GM12878 (cell line): Measurements from ENCODE around the gene TLE7. TPM values are rescaled to one million over a fixed set of nuclear protein-coding genes. Genes with fewer than 3 reads are reported as not detected.

Source experiments
- ATAC-seq: fragments of 200-7000 bp; cut with Tn5 transposase; 3 replicates; pipeline ENCODE4 v1.9.1; 2020; ENCODE audit warnings: mild to moderate bottlenecking, moderate library complexity
- BruUV-seq: library from RNA; stranded (reverse); fragments of 400-500 nt; replicated peaks from 2 replicates; lab custom pipeline; 2021; lab: Mats Ljungman, UMichigan
- CTCF ChIA-PET: fragments of 300-600 bp; sonication (Branson Sonifier 250); formaldehyde crosslinking; extraction: SDS; loops from one replicate; lab custom pipeline; 2021; ENCODE audit warnings: inconsistent platforms; lab: Yijun Ruan, JAX
- POLR2A ChIA-PET: fragments of 350-600 bp; formaldehyde crosslinking; extraction: SDS; loops from one replicate; lab custom pipeline; 2021; ENCODE audit warnings: inconsistent platforms; lab: Charles Lee
- RAD21 ChIA-PET: fragments of 300-600 bp; sonication (Branson Sonifier 250); formaldehyde crosslinking; loops from one replicate; lab custom pipeline; 2023; ENCODE audit warnings: antibody characterized with exemption; ENCODE audit not compliant: unreplicated experiment; lab: Charles Lee
- SMC1A ChIA-PET: fragments of 300-600 bp; sonication (Branson Sonifier 250); formaldehyde crosslinking; loops from one replicate; lab custom pipeline; 2023; ENCODE audit not compliant: unreplicated experiment, uncharacterized antibody; lab: Charles Lee
- DNase-seq: peaks from one replicate; pipeline ENCODE4 v3.0.0-alpha.2; 2011; ENCODE audit warnings: low read depth, low spot score
- FAIRE-seq: peaks from 3 replicates; lab custom pipeline; 2011; peaks lifted over from hg19 to GRCh38; lab: Jason Lieb, UNC
- H2AFZ ChIP-seq: 2 replicates; pipeline ENCODE4 v1.6.0; 2011; ENCODE audit warnings: low read depth, low read length, control low read depth; ENCODE audit not compliant: control insufficient read depth
- H3K27ac ChIP-seq: 2 replicates; pipeline ENCODE4 v1.5.1; 2011; ENCODE audit warnings: control low read depth; ENCODE audit not compliant: control insufficient read depth, insufficient read depth
- H3K27me3 ChIP-seq, 2 experiments: replicated peaks in 1 of 2; 2 replicates each; pipeline versions ENCODE4 v1.6.0 to v1.6.1; 2011; ENCODE audit warnings: low read length in 1 of 2; ENCODE audit not compliant: control insufficient read depth in 2 of 2, insufficient read depth in 2 of 2
- H3K36me3 ChIP-seq, 2 experiments: 2 replicates each; pipeline ENCODE4 v1.5.1; 2011; ENCODE audit warnings: low read length in 1 of 2; ENCODE audit not compliant: control insufficient read depth in 2 of 2, insufficient read depth in 2 of 2
- H3K4me1 ChIP-seq: 2 replicates; pipeline ENCODE4 v1.6.1; 2011; ENCODE audit warnings: mild to moderate bottlenecking, low read length, moderate library complexity, mixed read lengths; ENCODE audit not compliant: control insufficient read depth, insufficient read depth
- H3K4me2 ChIP-seq: 2 replicates; pipeline ENCODE4 v1.6.0; 2011; ENCODE audit warnings: control low read depth; ENCODE audit not compliant: control insufficient read depth, insufficient read depth
- H3K4me3 ChIP-seq: fragments of 200-600 bp; sonication (generic); 2 replicates; pipeline ENCODE4 v1.5.1; 2016
- H3K79me2 ChIP-seq: 2 replicates; pipeline ENCODE4 v1.6.0; 2011; ENCODE audit warnings: low read length; ENCODE audit not compliant: control insufficient read depth, insufficient read depth
- H3K9ac ChIP-seq: 2 replicates; pipeline ENCODE4 v1.8.0; 2011; ENCODE audit warnings: low read length, control low read depth, mixed read lengths; ENCODE audit not compliant: control insufficient read depth, insufficient read depth
- H3K9me3 ChIP-seq: replicated peaks from 3 replicates; pipeline ENCODE4 v1.5.1; 2011; ENCODE audit warnings: mild to moderate bottlenecking, low read length; ENCODE audit not compliant: control insufficient read depth, insufficient read depth
- H4K20me1 ChIP-seq: 2 replicates; pipeline ENCODE4 v1.6.0; 2011; ENCODE audit not compliant: control insufficient read depth, insufficient read depth
- ASH2L ChIP-seq: fragments of 300-600, 200-600 bp; sonication (generic); IDR thresholded peaks from 2 replicates; pipeline ENCODE4 v1.6.1; 2017; ENCODE audit warnings: low read depth, mild to moderate bottlenecking, borderline replicate concordance
- ATF7 ChIP-seq: fragments of 450-650 bp; IDR thresholded peaks from 2 replicates; pipeline ENCODE4 v1.6.1; 2016; ENCODE audit warnings: low read depth, mild to moderate bottlenecking
- CREB1 ChIP-seq: IDR thresholded peaks from 2 replicates; pipeline ENCODE4 v1.6.1; 2012; ENCODE audit warnings: low read depth, mild to moderate bottlenecking, inconsistent platforms
- FOXK2 ChIP-seq: fragments of 450-650 bp; IDR thresholded peaks from 2 replicates; pipeline ENCODE4 v1.6.1; 2017; ENCODE audit warnings: mild to moderate bottlenecking, moderate library complexity
- LARP7 ChIP-seq: fragments of 450-650 bp; IDR thresholded peaks from 2 replicates; pipeline ENCODE4 v1.6.1; 2017; ENCODE audit warnings: mild to moderate bottlenecking
- PML ChIP-seq: IDR thresholded peaks from 2 replicates; pipeline ENCODE4 v1.6.1; 2012; ENCODE audit warnings: low read length, inconsistent platforms
- RELA ChIP-seq: fragments of 450-650 bp; IDR thresholded peaks from 2 replicates; pipeline ENCODE4 v1.8.0; 2014; ENCODE audit warnings: borderline replicate concordance; ENCODE audit not compliant: partially characterized antibody
- SIN3A ChIP-seq: IDR thresholded peaks from 2 replicates; pipeline ENCODE4 v1.6.1; 2012; ENCODE audit warnings: low read depth, low read length, improper control_type of control experiment
- SMAD5 ChIP-seq: IDR thresholded peaks from 2 replicates; pipeline ENCODE4 v1.6.1; 2016; ENCODE audit warnings: antibody characterized with exemption, low read depth
- SMC3 ChIP-seq: IDR thresholded peaks from 2 replicates; pipeline ENCODE4 v1.6.1; 2011; ENCODE audit warnings: low read length, improper control_type of control experiment, borderline replicate concordance
- TAF1 ChIP-seq: IDR thresholded peaks from 2 replicates; pipeline ENCODE4 v1.6.1; 2011; ENCODE audit warnings: mild to moderate bottlenecking, low read depth, low read length, borderline replicate concordance
- WRNIP1 ChIP-seq: IDR thresholded peaks from 2 replicates; pipeline ENCODE4 v1.6.1; 2011; ENCODE audit warnings: low read depth, low read length, improper control_type of control experiment, borderline replicate concordance
- WGBS: methylation state at CpG from one replicate; pipeline ENCODE4 v1.1.6; 2016; ENCODE audit warnings: low lambda C conversion rate; ENCODE audit not compliant: insufficient replicate concordance, insufficient coverage; ENCODE audit errors: missing lambda C conversion rate; 5-methylcytosine and 5-hydroxymethylcytosine counted together
- in situ Hi-C: fragments of 300-500 bp; cut with MboI; formaldehyde crosslinking; loops from 9 replicates; pipeline ENCODE4 v1.14.3; 2018; ENCODE audit warnings: mixed read lengths
- intact Hi-C: fragments of 100-400 bp; cut with micrococcal nuclease; formaldehyde crosslinking; loops from one replicate; pipeline ENCODE4 v1.14.2; 2022; ENCODE audit not compliant: unreplicated experiment
- polyA plus RNA-seq, 11 experiments: library from polyadenylated mRNA; depleted of rRNA in 4 of 11; unstranded in 6 of 11; stranded (reverse) in 5 of 11; fragments of >200 nt; fragmentation: Nextera tagmentation in 4 of 11; fragmentation: Illumina TruSeq in 1 of 11; extraction: Ambion mirVana in 4 of 11; extraction: Trizol in 1 of 11; gene quantifications; 1 replicate in 1 of 11; 2 replicates in 10 of 11; pipeline versions ENCODE4 v1.2.1 to v1.2.3, GENCODE V29; 2011 to 2016; ENCODE audit warnings: inconsistent platforms in 2 of 11, missing spikeins in 2 of 11, low read depth in 1 of 11
- total RNA-seq, 4 experiments: library from RNA; depleted of rRNA in 3 of 4; stranded (reverse); fragments of >200 nt in 3 of 4; fragmentation: Illumina TruSeq in 1 of 4; extraction: Trizol in 1 of 4; gene quantifications; 2 replicates each; pipeline versions ENCODE4 v1.2.1 to v1.2.3, GENCODE V29; 2013 to 2021
- TF ChIP-seq, protein P1 (sequence below): fragments of 450-650 bp; IDR thresholded peaks from 2 replicates; pipeline ENCODE4 v1.6.1; 2017; ENCODE audit warnings: mild to moderate bottlenecking, moderate library complexity

Gene TLE7
- total and polyA plus RNA-seq, 10 of the 15 experiments (the other 5 are each of a cell fraction or from before 2014, with no cell fraction given) = not detected

- Histone ChIP-seq H3K9ac (no peak overlapping the region), H3K4me3 (no peak overlapping the region), H2AFZ (no peak overlapping the region), H3K9me3 (no peaks in the 10 kb centered on the region), H3K4me1 (no peaks in the 10 kb centered on the region), H3K4me2 (no peak overlapping the region), H3K27me3 (peaks cover 0 to 2% of the 10 kb centered on the region in 2 experiments; a peak in 2 of 4 replicates), H3K27ac (no peak overlapping the region), H4K20me1 (no peaks in the 10 kb centered on the region), H3K36me3 (no peaks in the 10 kb centered on the region), H3K79me2 (no peaks in the 10 kb centered on the region)
- TF ChIP-seq CREB1 = no peak
- DNase-seq (no peak), ATAC-seq (peak; percentile 29; the same call in 1 of the 3 replicates), FAIRE-seq (no peak)
- intact Hi-C loops = no loop called here
- WGBS = 50% methylated on average over 10 of the region's 10 CpGs
- POLR2A ChIA-PET = no interaction called here
- CTCF ChIA-PET = interaction anchor here (2.2 kb wide), 1 partner anchor 28 kb away, joined by 7 read pairs; no protein-coding TSS in a partner anchor
- in situ Hi-C loops = no loop called here
- RAD21 ChIA-PET = interaction anchor here (0.5 kb wide), 1 partner anchor 41 kb away, joined by 3 read pairs; no protein-coding TSS in a partner anchor
- SMC1A ChIA-PET = no interaction called here
- BruUV-seq = no TSS peak
These were observed 57.7 kb downstream of the TLE7 start for GRCh38 chr16:71384073-71384724.

- H3K9me3 ChIP-seq = no peaks in the 10 kb centered on the region
- peaks cover 0 to 2% of the 10 kb centered on the region in 2 experiments; a peak in 2 of 4 replicates for H3K27me3 ChIP-seq
- FAIRE-seq (no peak), DNase-seq (no peak), ATAC-seq (peak; percentile 47)
- no peaks in the 10 kb centered on the region for H3K4me1 ChIP-seq
- H2AFZ ChIP-seq = no peak overlapping the region
- intact Hi-C loops (no loop called here), in situ Hi-C loops (no loop called here)
- H3K4me2 ChIP-seq = no peak overlapping the region
- no peaks in the 10 kb centered on the region for H4K20me1 ChIP-seq
- ChIA-PET CTCF (interaction anchor here (2.2 kb wide), 1 partner anchor 29 kb away, joined by 7 read pairs; no protein-coding TSS in a partner anchor), RAD21 (interaction anchor here (0.5 kb wide), 1 partner anchor 42 kb away, joined by 3 read pairs; no protein-coding TSS in a partner anchor), SMC1A (no interaction called here), POLR2A (no interaction called here)
- BruUV-seq = no TSS peak
- H3K4me3 ChIP-seq = no peak overlapping the region
- no peak overlapping the region for H3K27ac ChIP-seq
- no peaks in the 10 kb centered on the region for H3K79me2 ChIP-seq
- H3K36me3 ChIP-seq = no peaks in the 10 kb centered on the region
- WGBS = 44% methylated on average over 11 of the region's 11 CpGs
- no peak overlapping the region for H3K9ac ChIP-seq
- no peak for TF ChIP-seq ASH2L
- TF ChIP-seq, protein P1, sequence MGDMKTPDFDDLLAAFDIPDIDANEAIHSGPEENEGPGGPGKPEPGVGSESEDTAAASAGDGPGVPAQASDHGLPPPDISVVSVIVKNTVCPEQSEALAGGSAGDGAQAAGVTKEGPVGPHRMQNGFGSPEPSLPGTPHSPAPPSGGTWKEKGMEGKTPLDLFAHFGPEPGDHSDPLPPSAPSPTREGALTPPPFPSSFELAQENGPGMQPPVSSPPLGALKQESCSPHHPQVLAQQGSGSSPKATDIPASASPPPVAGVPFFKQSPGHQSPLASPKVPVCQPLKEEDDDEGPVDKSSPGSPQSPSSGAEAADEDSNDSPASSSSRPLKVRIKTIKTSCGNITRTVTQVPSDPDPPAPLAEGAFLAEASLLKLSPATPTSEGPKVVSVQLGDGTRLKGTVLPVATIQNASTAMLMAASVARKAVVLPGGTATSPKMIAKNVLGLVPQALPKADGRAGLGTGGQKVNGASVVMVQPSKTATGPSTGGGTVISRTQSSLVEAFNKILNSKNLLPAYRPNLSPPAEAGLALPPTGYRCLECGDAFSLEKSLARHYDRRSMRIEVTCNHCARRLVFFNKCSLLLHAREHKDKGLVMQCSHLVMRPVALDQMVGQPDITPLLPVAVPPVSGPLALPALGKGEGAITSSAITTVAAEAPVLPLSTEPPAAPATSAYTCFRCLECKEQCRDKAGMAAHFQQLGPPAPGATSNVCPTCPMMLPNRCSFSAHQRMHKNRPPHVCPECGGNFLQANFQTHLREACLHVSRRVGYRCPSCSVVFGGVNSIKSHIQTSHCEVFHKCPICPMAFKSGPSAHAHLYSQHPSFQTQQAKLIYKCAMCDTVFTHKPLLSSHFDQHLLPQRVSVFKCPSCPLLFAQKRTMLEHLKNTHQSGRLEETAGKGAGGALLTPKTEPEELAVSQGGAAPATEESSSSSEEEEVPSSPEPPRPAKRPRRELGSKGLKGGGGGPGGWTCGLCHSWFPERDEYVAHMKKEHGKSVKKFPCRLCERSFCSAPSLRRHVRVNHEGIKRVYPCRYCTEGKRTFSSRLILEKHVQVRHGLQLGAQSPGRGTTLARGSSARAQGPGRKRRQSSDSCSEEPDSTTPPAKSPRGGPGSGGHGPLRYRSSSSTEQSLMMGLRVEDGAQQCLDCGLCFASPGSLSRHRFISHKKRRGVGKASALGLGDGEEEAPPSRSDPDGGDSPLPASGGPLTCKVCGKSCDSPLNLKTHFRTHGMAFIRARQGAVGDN = no peak
- TF ChIP-seq WRNIP1 = no peak
- TF ChIP-seq RELA = no peak
- no peak for TF ChIP-seq FOXK2
- no peak for TF ChIP-seq SMC3
- no peak for TF ChIP-seq LARP7
- TF ChIP-seq SMAD5 = no peak
- TF ChIP-seq SIN3A = no peak
- TF ChIP-seq PML = no peak
- TF ChIP-seq ATF7 = no peak
- TF ChIP-seq TAF1 = no peak
These were observed 58.6 kb downstream of the TLE7 start for GRCh38 chr16:71383054-71383773.
